DOHH2 (cell line): ENCODE data around the gene PRDM2.
"Not testable (repeated sequence)": the region's sequence is repeated elsewhere in the genome, so short reads cannot be mapped to it uniquely, and the experiment has no call there.

Source experiments
- H3F3A ChIP-seq: fragments of 200-600 bp; sonication (generic), shearing (Covaris generic); 2 replicates; pipeline ENCODE4 v1.6.0; 2016; ENCODE audit warnings: antibody characterized with exemption, mild to moderate bottlenecking; ENCODE audit not compliant: control insufficient read depth, insufficient read depth
- H3K27ac ChIP-seq: fragments of 200-600 bp; sonication (generic); 2 replicates; pipeline ENCODE4 v1.5.1; 2014; ENCODE audit warnings: low read depth, mild to moderate bottlenecking, low read length, moderate library complexity
- H3K27me3 ChIP-seq: fragments of 200-600 bp; sonication (generic); 2 replicates; pipeline ENCODE4 v1.6.1; 2014; ENCODE audit warnings: mild to moderate bottlenecking, low read length, mixed read lengths; ENCODE audit not compliant: control insufficient read depth
- H3K36me3 ChIP-seq: fragments of 200-600 bp; sonication (generic); 2 replicates; pipeline ENCODE4 v1.6.1; 2014; ENCODE audit warnings: mild to moderate bottlenecking, low read length, moderate library complexity, mixed read lengths; ENCODE audit not compliant: control insufficient read depth
- H3K4me1 ChIP-seq: fragments of 200-600 bp; sonication (generic); 2 replicates; pipeline ENCODE4 v1.6.1; 2014; ENCODE audit warnings: mild to moderate bottlenecking, low read length, mixed read lengths; ENCODE audit not compliant: control insufficient read depth
- H3K4me2 ChIP-seq: fragments of 200-600 bp; sonication (generic); 2 replicates; pipeline ENCODE4 v1.6.0; 2014; ENCODE audit warnings: mild to moderate bottlenecking, low read length, moderate library complexity
- H3K4me3 ChIP-seq: fragments of 200-600 bp; sonication (generic); 2 replicates; pipeline ENCODE4 v1.5.1; 2014; ENCODE audit warnings: mild to moderate bottlenecking, low read length, mixed read lengths
- H3K79me2 ChIP-seq: fragments of 200-600 bp; sonication (generic); 2 replicates; pipeline ENCODE4 v1.6.1; 2014; ENCODE audit warnings: mild to moderate bottlenecking, low read length, mixed read lengths; ENCODE audit not compliant: control insufficient read depth
- H3K9me2 ChIP-seq: fragments of 200-600 bp; sonication (generic); replicated peaks from 2 replicates; pipeline ENCODE4 v1.6.1; 2014; ENCODE audit warnings: mild to moderate bottlenecking, low read length, mixed read lengths; ENCODE audit not compliant: control insufficient read depth
- H3K9me3 ChIP-seq: fragments of 200-600 bp; sonication (generic); 2 replicates; pipeline ENCODE4 v1.6.1; 2014; ENCODE audit warnings: antibody characterized with exemption, low read length, mixed read lengths; ENCODE audit not compliant: control insufficient read depth, insufficient read depth
- H4K20me1 ChIP-seq: fragments of 200-600 bp; sonication (generic); 2 replicates; pipeline ENCODE4 v1.6.0; 2014; ENCODE audit warnings: low read depth, mild to moderate bottlenecking, antibody characterized with exemption, low read length, moderate library complexity; ENCODE audit not compliant: control insufficient read depth, insufficient read depth
- EZH2phosphoT487 ChIP-seq: fragments of 200-600 bp; sonication (generic); IDR thresholded peaks from 2 replicates; pipeline ENCODE4 v1.6.1; 2017; ENCODE audit warnings: borderline replicate concordance, mild to moderate bottlenecking, antibody characterized with exemption, low read length, moderate library complexity, mixed read lengths
- TF ChIP-seq, protein P1 (sequence below): fragments of 200-600 bp; sonication (generic); IDR thresholded peaks from one replicate; pipeline ENCODE4 v1.5.1; 2014; ENCODE audit warnings: antibody characterized with exemption, mild to moderate bottlenecking, low read depth, low read length; ENCODE audit not compliant: poor library complexity, severe bottlenecking

Gene PRDM2

DNA sequence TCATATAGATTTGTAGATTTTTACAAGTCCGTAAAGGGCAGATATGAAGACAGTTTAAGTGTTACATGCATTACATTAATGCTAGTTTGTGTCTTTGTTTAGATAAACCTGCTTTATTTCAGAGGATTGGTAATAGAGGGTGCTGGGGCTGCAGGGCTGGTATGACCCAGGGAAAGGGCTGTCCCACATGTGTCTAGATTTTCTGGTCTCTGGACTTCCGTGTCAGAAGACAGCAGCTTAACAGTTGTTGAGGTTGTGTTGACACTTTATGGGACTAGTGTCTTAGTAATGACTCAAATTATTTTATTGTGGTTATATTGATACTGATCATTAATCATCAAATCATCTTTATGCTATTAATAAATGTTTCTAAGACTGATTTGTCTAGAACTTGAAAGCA is 10.1 kb downstream of the PRDM2 start:
- peaks cover 5% of the 10 kb centered on the region; the same call in 1 of the 2 replicates for H3K9me3 ChIP-seq
- H3K9me2 ChIP-seq: no peaks in the 10 kb centered on the region
- TF ChIP-seq, protein P1, sequence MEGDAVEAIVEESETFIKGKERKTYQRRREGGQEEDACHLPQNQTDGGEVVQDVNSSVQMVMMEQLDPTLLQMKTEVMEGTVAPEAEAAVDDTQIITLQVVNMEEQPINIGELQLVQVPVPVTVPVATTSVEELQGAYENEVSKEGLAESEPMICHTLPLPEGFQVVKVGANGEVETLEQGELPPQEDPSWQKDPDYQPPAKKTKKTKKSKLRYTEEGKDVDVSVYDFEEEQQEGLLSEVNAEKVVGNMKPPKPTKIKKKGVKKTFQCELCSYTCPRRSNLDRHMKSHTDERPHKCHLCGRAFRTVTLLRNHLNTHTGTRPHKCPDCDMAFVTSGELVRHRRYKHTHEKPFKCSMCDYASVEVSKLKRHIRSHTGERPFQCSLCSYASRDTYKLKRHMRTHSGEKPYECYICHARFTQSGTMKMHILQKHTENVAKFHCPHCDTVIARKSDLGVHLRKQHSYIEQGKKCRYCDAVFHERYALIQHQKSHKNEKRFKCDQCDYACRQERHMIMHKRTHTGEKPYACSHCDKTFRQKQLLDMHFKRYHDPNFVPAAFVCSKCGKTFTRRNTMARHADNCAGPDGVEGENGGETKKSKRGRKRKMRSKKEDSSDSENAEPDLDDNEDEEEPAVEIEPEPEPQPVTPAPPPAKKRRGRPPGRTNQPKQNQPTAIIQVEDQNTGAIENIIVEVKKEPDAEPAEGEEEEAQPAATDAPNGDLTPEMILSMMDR: no peak
- no peak for TF ChIP-seq EZH2phosphoT487
- no peaks in the 10 kb centered on the region for H4K20me1 ChIP-seq
- H3K4me3 ChIP-seq: peak overlapping the region; percentile 34
- peak overlapping the region; percentile 79 for H3K4me2 ChIP-seq
- H3K79me2 ChIP-seq: peaks cover 95% of the 10 kb centered on the region
- no peaks in the 10 kb centered on the region for H3K27me3 ChIP-seq
- peaks cover 42% of the 10 kb centered on the region for H3F3A ChIP-seq
- H3K27ac ChIP-seq: peak overlapping the region; percentile 99
- H3K4me1 ChIP-seq: peaks cover 100% of the 10 kb centered on the region
- peaks cover 59% of the 10 kb centered on the region for H3K36me3 ChIP-seq

DNA sequence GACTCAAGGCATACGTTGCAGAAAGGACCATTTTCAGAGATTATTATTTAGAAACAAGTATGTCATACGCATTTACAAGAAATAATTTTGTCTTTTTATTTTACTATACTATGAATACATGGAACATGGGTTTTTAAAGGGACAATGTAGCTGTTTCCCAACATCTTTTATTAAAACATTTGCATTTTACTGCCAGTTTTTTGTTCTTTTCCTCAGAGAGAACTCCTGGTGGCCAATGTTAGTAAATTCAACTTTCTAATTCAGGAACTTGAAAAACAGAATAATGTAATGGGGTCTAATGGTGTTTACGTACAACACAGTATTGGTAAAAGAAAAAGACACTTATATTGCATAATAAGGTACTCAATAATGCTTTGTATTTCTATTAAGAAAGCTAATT is 14.9 kb downstream of the PRDM2 start:
- Histone ChIP-seq H3K9me3 (peaks cover 5% of the 10 kb centered on the region; the same call in 1 of the 2 replicates), H3K79me2 (peaks cover 92% of the 10 kb centered on the region), H3K4me3 (peak overlapping the region; percentile 70), H3K36me3 (peaks cover 62% of the 10 kb centered on the region), H3K9me2 (no peaks in the 10 kb centered on the region), H3F3A (peaks cover 39% of the 10 kb centered on the region), H3K27me3 (no peaks in the 10 kb centered on the region), H3K27ac (peak overlapping the region; percentile 99), H3K4me1 (peaks cover 87% of the 10 kb centered on the region), H4K20me1 (no peaks in the 10 kb centered on the region), H3K4me2 (peak overlapping the region; percentile 79)
- TF ChIP-seq, protein P1: peak; percentile 44
- no peak for TF ChIP-seq EZH2phosphoT487

DNA sequence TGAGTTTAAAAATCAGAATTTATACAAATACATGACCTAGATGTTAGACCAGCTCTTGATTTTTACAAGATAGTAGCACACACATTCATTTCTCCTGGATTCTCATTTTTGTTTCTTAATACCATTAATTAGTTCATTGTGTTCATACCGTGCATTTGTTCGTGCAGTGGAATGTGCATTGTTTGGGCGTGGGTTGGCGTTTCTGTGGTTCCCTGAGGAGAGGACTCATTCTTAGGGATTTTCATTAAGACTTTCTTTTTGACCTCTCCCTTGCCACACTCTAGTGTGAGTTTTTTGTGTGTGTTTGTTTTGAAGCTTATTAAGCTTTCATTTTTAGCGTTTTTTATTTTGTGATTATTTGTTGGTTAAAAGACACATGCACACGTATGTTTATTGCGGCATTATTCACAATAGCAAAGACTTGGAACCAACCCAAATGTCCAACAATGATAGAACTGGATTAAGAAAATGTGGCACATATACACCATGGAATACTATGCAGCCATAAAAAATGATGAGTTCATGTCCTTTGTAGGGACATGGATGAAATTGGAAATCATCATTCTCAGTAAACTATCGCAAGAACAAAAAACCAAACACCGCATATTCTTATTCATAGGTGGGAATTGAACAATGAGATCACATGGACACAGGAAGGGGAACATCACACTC is 15.8 kb downstream of the PRDM2 start:
- not testable (repeated sequence) for H3K4me3 ChIP-seq, H3K4me2 ChIP-seq, H3K9me3 ChIP-seq, H3K9me2 ChIP-seq, H4K20me1 ChIP-seq, H3K27me3 ChIP-seq
- H3K27ac ChIP-seq: peak overlapping the region; percentile 99; the same call in 1 of the 2 replicates
- H3K79me2 ChIP-seq: peaks cover 91% of the 10 kb centered on the region
- peaks cover 64% of the 10 kb centered on the region for H3K36me3 ChIP-seq
- H3K4me1 ChIP-seq: peaks cover 83% of the 10 kb centered on the region
- peaks cover 39% of the 10 kb centered on the region for H3F3A ChIP-seq

DNA sequence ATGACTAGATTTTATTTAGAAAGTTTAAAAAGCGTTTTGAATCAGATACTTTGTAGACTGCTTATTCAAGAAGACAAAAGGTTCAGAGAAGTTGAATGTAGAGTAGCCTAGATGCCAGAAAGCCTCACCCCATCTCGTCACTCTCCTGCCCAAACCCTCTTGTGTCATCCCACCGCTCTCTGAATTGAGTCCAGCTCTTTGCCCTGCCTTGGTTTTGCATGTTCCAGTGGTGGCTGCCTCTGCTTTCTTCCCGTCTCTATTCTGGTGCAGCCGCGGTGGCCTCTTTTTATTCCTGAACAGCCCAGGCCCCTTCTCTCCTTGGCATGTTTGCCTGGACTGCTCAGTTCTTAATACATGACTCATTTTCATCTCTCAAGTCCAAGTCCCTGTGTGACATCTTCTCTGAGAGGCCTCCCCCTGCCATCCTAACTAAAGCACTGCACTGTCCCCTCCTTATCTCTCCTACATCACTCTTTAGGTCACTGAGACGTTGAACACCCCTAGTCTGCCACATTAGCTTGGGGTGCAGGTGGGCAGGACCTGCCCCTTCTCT is 22.9 kb downstream of the PRDM2 start:
- peaks cover 98% of the 10 kb centered on the region for H3K79me2 ChIP-seq
- TF ChIP-seq, protein P1: no peak
- no peak for TF ChIP-seq EZH2phosphoT487
- no peaks in the 10 kb centered on the region for H3K27me3 ChIP-seq

More for the DNA sequence above, 22.9 kb downstream of the PRDM2 start:
- H3K27ac ChIP-seq: peak overlapping the region; percentile 100
- H3F3A ChIP-seq: peaks cover 13% of the 10 kb centered on the region
- H3K4me3 ChIP-seq: 0 out of 2 replicates have a peak overlapping the region, but pooled peaks have one; percentile 31
- peak overlapping the region; percentile 89 for H3K4me2 ChIP-seq
- no peaks in the 10 kb centered on the region for H4K20me1 ChIP-seq
- peaks cover 79% of the 10 kb centered on the region for H3K36me3 ChIP-seq
- H3K4me1 ChIP-seq: peaks cover 90% of the 10 kb centered on the region
- no peaks in the 10 kb centered on the region for H3K9me2 ChIP-seq
- H3K9me3 ChIP-seq: no peaks in the 10 kb centered on the region
